HCT116 (cell line): ENCODE results near the gene IQCH. TPM values are rescaled to one million over a fixed set of nuclear protein-coding genes. Genes with fewer than 3 reads are reported as not detected.

Experiments
- ATAC-seq: fragments of 200-7000 bp; cut with Tn5 transposase; 2 replicates; pipeline ENCODE4 v1.9.1; 2020; ENCODE audit warnings: mild to moderate bottlenecking, moderate library complexity
- BruUV-seq: library from RNA; stranded (reverse); fragments of 400-500 nt; replicated peaks from 2 replicates; lab custom pipeline; 2021; lab: Mats Ljungman, UMichigan
- CTCF ChIA-PET: fragments of 300-600 bp; sonication (Branson Sonifier 250); formaldehyde crosslinking; loops from one replicate; lab custom pipeline; 2021; ENCODE audit warnings: antibody characterized with exemption; lab: Charles Lee
- POLR2A ChIA-PET: fragments of 300-600, 350-600 bp; sonication (Branson Sonifier 250); formaldehyde crosslinking; loops from one replicate; lab custom pipeline; 2021; ENCODE audit warnings: antibody characterized with exemption; lab: Charles Lee
- RAD21 ChIA-PET, 2 experiments: fragments of 300-600 bp; sonication (Branson Sonifier 250); formaldehyde crosslinking; loops; one replicate each; lab custom pipeline; 2023; ENCODE audit warnings: low total read pairs in 2 of 2; ENCODE audit not compliant: uncharacterized antibody in 2 of 2, unreplicated experiment in 2 of 2, low non-redundant PET in 1 of 2; lab: Charles Lee
- DNase-seq: peaks from one replicate; pipeline ENCODE4 v3.0.0-alpha.2; 2010; ENCODE audit warnings: low read depth, low spot score
- H2AFZ ChIP-seq: fragments of 200-600 bp; shearing (Covaris generic), sonication (generic); 2 replicates; pipeline ENCODE4 v1.6.1; 2017; ENCODE audit warnings: low read depth, mixed run types, mixed read lengths, antibody characterized with exemption, low read length; ENCODE audit not compliant: poor library complexity, severe bottlenecking
- H3K27ac ChIP-seq: 2 replicates; pipeline ENCODE4 v1.5.1; 2012; ENCODE audit warnings: low read depth, low read length
- H3K27me3 ChIP-seq: fragments of 200-600 bp; sonication (generic); 2 replicates; pipeline ENCODE4 v1.6.1; 2016; ENCODE audit warnings: mixed run types, low read length, mixed read lengths; ENCODE audit not compliant: insufficient read depth
- H3K36me3 ChIP-seq, 2 experiments: fragments of 200-500 bp in 1 of 2; fragments of 200-600 bp in 1 of 2; sonication (Bioruptor generic) in 1 of 2; sonication (generic) in 1 of 2; 2 replicates each; pipeline versions ENCODE4 v1.5.1 to v1.6.1; 2014 to 2016; ENCODE audit warnings: low read length in 2 of 2, inconsistent platforms in 1 of 2, mixed read lengths in 1 of 2, mixed run types in 1 of 2; ENCODE audit not compliant: insufficient read depth in 2 of 2, control insufficient read depth in 1 of 2
- H3K4me1 ChIP-seq, 2 experiments: fragments of 200-600 bp in 1 of 2; sonication (generic) in 1 of 2; 2 replicates each; pipeline versions ENCODE4 v1.5.1 to v1.6.1; 2012 to 2017; ENCODE audit warnings: low read length in 2 of 2, inconsistent platforms in 1 of 2, mild to moderate bottlenecking in 1 of 2, mixed read lengths in 1 of 2, mixed run types in 1 of 2, moderate library complexity in 1 of 2; ENCODE audit not compliant: insufficient read depth in 2 of 2, control insufficient read depth in 1 of 2
- H3K4me2 ChIP-seq: fragments of 200-600 bp; sonication (generic); 2 replicates; pipeline ENCODE4 v1.6.1; 2017; ENCODE audit warnings: mixed run types, low read length, mixed read lengths
- H3K4me3 ChIP-seq, 2 experiments: fragments of 200-600 bp in 1 of 2; sonication (generic) in 1 of 2; replicated peaks in 1 of 2; 2 replicates each; pipeline ENCODE4 v1.5.1; 2011 to 2016; ENCODE audit warnings: low read length in 2 of 2, control low read depth in 1 of 2, low read depth in 1 of 2, mild to moderate bottlenecking in 1 of 2, mixed read lengths in 1 of 2, mixed run types in 1 of 2
- H3K79me2 ChIP-seq: fragments of 200-600 bp; sonication (generic); 2 replicates; pipeline ENCODE4 v1.6.1; 2017; ENCODE audit warnings: mild to moderate bottlenecking, mixed run types, low read length, moderate library complexity, mixed read lengths; ENCODE audit not compliant: insufficient read depth
- H3K9ac ChIP-seq: fragments of 200-600 bp; sonication (generic); 2 replicates; pipeline ENCODE4 v1.6.1; 2016; ENCODE audit warnings: low read length, mixed read lengths
- H3K9me2 ChIP-seq: fragments of 200-600 bp; sonication (generic), shearing (Covaris generic); 2 replicates; pipeline ENCODE4 v1.6.1; 2017; ENCODE audit warnings: mixed run types, mild to moderate bottlenecking, moderate library complexity; ENCODE audit not compliant: insufficient read depth
- H3K9me3 ChIP-seq, 2 experiments: fragments of 200-500 bp in 1 of 2; fragments of 200-600 bp in 1 of 2; sonication (Bioruptor generic) in 1 of 2; sonication (generic) in 1 of 2; 2 replicates each; pipeline ENCODE4 v1.6.1; 2014 to 2017; ENCODE audit warnings: low read length in 2 of 2, mixed read lengths in 2 of 2, inconsistent platforms in 1 of 2, low read depth in 1 of 2, mild to moderate bottlenecking in 1 of 2, mixed run types in 1 of 2, moderate library complexity in 1 of 2; ENCODE audit not compliant: control insufficient read depth in 1 of 2, insufficient read depth in 1 of 2
- H4K20me1 ChIP-seq: fragments of 200-600 bp; sonication (generic), shearing (Covaris generic); 2 replicates; pipeline ENCODE4 v1.6.1; 2017; ENCODE audit warnings: mixed run types, mild to moderate bottlenecking, moderate library complexity; ENCODE audit not compliant: insufficient read depth
- ATF3 ChIP-seq: IDR thresholded peaks from 2 replicates; pipeline ENCODE4 v1.6.1; 2012
- CBX3 ChIP-seq: IDR thresholded peaks from 2 replicates; pipeline ENCODE4 v1.6.1; 2012; ENCODE audit warnings: low read depth
- EGR1 ChIP-seq: IDR thresholded peaks from 2 replicates; pipeline ENCODE4 v1.6.1; 2012; ENCODE audit warnings: low read depth
- ELF1 ChIP-seq: IDR thresholded peaks from 2 replicates; pipeline ENCODE4 v1.6.1; 2012; ENCODE audit warnings: low read depth, borderline replicate concordance
- EZH2 ChIP-seq: fragments of 200-600 bp; sonication (generic); IDR thresholded peaks from 2 replicates; pipeline ENCODE4 v1.6.1; 2017; ENCODE audit warnings: antibody characterized with exemption, mixed run types
- EZH2phosphoT487 ChIP-seq: fragments of 200-600 bp; IDR thresholded peaks from 2 replicates; pipeline ENCODE4 v1.6.1; 2018; ENCODE audit warnings: antibody characterized with exemption, borderline replicate concordance
- FOSL1 ChIP-seq: IDR thresholded peaks from 2 replicates; pipeline ENCODE4 v1.6.1; 2012; ENCODE audit warnings: low read depth
- JUND ChIP-seq: IDR thresholded peaks from 2 replicates; pipeline ENCODE4 v1.6.1; 2012
- POLR2A ChIP-seq: IDR thresholded peaks from 2 replicates; pipeline ENCODE4 v1.7.0; 2011; ENCODE audit warnings: borderline replicate concordance; ENCODE audit not compliant: insufficient read depth, insufficient read length; ENCODE audit errors: extremely low read depth
- POLR2AphosphoS5 ChIP-seq: IDR thresholded peaks from 2 replicates; pipeline ENCODE4 v1.6.1; 2011; ENCODE audit warnings: mild to moderate bottlenecking, low read depth, low read length, moderate library complexity
- RAD21 ChIP-seq: IDR thresholded peaks from 2 replicates; pipeline ENCODE4 v1.6.1; 2012; ENCODE audit warnings: low read depth, mild to moderate bottlenecking
- SIN3A ChIP-seq: IDR thresholded peaks from 2 replicates; pipeline ENCODE4 v1.6.1; 2012; ENCODE audit warnings: low read depth
- SP1 ChIP-seq: IDR thresholded peaks from 2 replicates; pipeline ENCODE4 v1.6.1; 2012; ENCODE audit warnings: low read depth
- SRF ChIP-seq: IDR thresholded peaks from 2 replicates; pipeline ENCODE4 v1.6.1; 2012; ENCODE audit warnings: low read depth
- YY1 ChIP-seq: IDR thresholded peaks from 2 replicates; pipeline ENCODE4 v1.6.1; 2011; ENCODE audit warnings: low read length, low read depth, moderate library complexity, mild to moderate bottlenecking; ENCODE audit not compliant: insufficient replicate concordance; ENCODE audit errors: extremely low read depth
- ZFX ChIP-seq: fragments of 450-650 bp; IDR thresholded peaks from 2 replicates; pipeline ENCODE4 v1.6.1; 2017
- ZNF274 ChIP-seq: fragments of 200-500 bp; sonication (Bioruptor generic); IDR thresholded peaks from 2 replicates; pipeline ENCODE4 v1.6.1; 2014; ENCODE audit warnings: mild to moderate bottlenecking, low read depth, low read length, inconsistent platforms
- intact Hi-C: fragments of 100-400 bp; cut with micrococcal nuclease; formaldehyde crosslinking; loops from 2 replicates; pipeline ENCODE4 v1.10.0; 2022
- total RNA-seq: library from RNA; stranded (reverse); gene quantifications from one replicate; pipeline ENCODE4 v1.2.1, GENCODE V29; 2021; ENCODE audit not compliant: unreplicated experiment
- TF ChIP-seq, protein P1 (sequence below), 3 experiments: fragments of 200-600 bp in 1 of 3; sonication (generic) in 1 of 3; IDR thresholded peaks in 2 of 3; conservative IDR thresholded peaks in 1 of 3; 2 replicates each; pipeline ENCODE4 v1.5.1; 2012 to 2017; ENCODE audit warnings: low read depth in 2 of 3, low read length in 2 of 3, antibody characterized with exemption in 1 of 3, borderline replicate concordance in 1 of 3, control low read depth in 1 of 3, mild to moderate bottlenecking in 1 of 3, mixed read lengths in 1 of 3, mixed run types in 1 of 3, moderate library complexity in 1 of 3; ENCODE audit not compliant: insufficient read depth in 1 of 3
- TF ChIP-seq, protein P2 (sequence below): IDR thresholded peaks from 2 replicates; pipeline ENCODE4 v1.6.1; 2012
- TF ChIP-seq, protein P3 (sequence below): IDR thresholded peaks from 2 replicates; pipeline ENCODE4 v1.6.1; 2012; ENCODE audit warnings: low read depth

IQCH gene
- total RNA-seq, 1 experiment from 2014 or later: 4.6 TPM

GRCh38 chr15:67329984-67330733 is 75.6 kb downstream of the IQCH start:
- no peaks in the 10 kb centered on the region for H4K20me1 ChIP-seq
- H3K9me3 ChIP-seq: no peaks in the 10 kb centered on the region
- H2AFZ ChIP-seq: no peak overlapping the region
- H3K9ac ChIP-seq: no peak overlapping the region
- no peak for ATAC-seq
- H3K9me2 ChIP-seq: no peaks in the 10 kb centered on the region
- no peaks in the 10 kb centered on the region for H3K79me2 ChIP-seq
- ChIA-PET RAD21 (no interaction called here), CTCF (interaction anchor here (1.2 kb wide), 1 partner anchor 384 kb away, joined by 3 read pairs; no protein-coding TSS in a partner anchor), POLR2A (no interaction called here)
- no peak for DNase-seq
- H3K4me1 ChIP-seq: no peaks in the 10 kb centered on the region
- intact Hi-C loops: no loop called here
- no peak overlapping the region for H3K27ac ChIP-seq
- H3K4me3 ChIP-seq: no peak overlapping the region
- no peaks in the 10 kb centered on the region for H3K27me3 ChIP-seq
- no peaks in the 10 kb centered on the region for H3K36me3 ChIP-seq
- H3K4me2 ChIP-seq: no peak overlapping the region
- TF ChIP-seq, protein P1, sequence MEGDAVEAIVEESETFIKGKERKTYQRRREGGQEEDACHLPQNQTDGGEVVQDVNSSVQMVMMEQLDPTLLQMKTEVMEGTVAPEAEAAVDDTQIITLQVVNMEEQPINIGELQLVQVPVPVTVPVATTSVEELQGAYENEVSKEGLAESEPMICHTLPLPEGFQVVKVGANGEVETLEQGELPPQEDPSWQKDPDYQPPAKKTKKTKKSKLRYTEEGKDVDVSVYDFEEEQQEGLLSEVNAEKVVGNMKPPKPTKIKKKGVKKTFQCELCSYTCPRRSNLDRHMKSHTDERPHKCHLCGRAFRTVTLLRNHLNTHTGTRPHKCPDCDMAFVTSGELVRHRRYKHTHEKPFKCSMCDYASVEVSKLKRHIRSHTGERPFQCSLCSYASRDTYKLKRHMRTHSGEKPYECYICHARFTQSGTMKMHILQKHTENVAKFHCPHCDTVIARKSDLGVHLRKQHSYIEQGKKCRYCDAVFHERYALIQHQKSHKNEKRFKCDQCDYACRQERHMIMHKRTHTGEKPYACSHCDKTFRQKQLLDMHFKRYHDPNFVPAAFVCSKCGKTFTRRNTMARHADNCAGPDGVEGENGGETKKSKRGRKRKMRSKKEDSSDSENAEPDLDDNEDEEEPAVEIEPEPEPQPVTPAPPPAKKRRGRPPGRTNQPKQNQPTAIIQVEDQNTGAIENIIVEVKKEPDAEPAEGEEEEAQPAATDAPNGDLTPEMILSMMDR (IDR thresholded peaks at IDR 0.05 in 2 of 3, conservative IDR thresholded peaks at IDR 0.05 in 1 of 3; ENCODE audit: borderline replicate concordance in 1 of 3, insufficient read depth in 1 of 3, low read depth in 2 of 3, low read length in 2 of 3): no peak
- TF ChIP-seq ATF3: no peak
- TF ChIP-seq SIN3A: no peak
- TF ChIP-seq FOSL1: no peak
- no peak for TF ChIP-seq EGR1
- TF ChIP-seq, protein P2, sequence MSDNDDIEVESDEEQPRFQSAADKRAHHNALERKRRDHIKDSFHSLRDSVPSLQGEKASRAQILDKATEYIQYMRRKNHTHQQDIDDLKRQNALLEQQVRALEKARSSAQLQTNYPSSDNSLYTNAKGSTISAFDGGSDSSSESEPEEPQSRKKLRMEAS: no peak
- TF ChIP-seq ZNF274: no peak
- TF ChIP-seq SP1: no peak
- TF ChIP-seq POLR2AphosphoS5: no peak
- TF ChIP-seq ZFX: no peak
- TF ChIP-seq CBX3: no peak
- no peak for TF ChIP-seq EZH2
- TF ChIP-seq EZH2phosphoT487: no peak
- TF ChIP-seq JUND: no peak
- no peak for TF ChIP-seq RAD21
- TF ChIP-seq YY1: no peak
- TF ChIP-seq, protein P3, sequence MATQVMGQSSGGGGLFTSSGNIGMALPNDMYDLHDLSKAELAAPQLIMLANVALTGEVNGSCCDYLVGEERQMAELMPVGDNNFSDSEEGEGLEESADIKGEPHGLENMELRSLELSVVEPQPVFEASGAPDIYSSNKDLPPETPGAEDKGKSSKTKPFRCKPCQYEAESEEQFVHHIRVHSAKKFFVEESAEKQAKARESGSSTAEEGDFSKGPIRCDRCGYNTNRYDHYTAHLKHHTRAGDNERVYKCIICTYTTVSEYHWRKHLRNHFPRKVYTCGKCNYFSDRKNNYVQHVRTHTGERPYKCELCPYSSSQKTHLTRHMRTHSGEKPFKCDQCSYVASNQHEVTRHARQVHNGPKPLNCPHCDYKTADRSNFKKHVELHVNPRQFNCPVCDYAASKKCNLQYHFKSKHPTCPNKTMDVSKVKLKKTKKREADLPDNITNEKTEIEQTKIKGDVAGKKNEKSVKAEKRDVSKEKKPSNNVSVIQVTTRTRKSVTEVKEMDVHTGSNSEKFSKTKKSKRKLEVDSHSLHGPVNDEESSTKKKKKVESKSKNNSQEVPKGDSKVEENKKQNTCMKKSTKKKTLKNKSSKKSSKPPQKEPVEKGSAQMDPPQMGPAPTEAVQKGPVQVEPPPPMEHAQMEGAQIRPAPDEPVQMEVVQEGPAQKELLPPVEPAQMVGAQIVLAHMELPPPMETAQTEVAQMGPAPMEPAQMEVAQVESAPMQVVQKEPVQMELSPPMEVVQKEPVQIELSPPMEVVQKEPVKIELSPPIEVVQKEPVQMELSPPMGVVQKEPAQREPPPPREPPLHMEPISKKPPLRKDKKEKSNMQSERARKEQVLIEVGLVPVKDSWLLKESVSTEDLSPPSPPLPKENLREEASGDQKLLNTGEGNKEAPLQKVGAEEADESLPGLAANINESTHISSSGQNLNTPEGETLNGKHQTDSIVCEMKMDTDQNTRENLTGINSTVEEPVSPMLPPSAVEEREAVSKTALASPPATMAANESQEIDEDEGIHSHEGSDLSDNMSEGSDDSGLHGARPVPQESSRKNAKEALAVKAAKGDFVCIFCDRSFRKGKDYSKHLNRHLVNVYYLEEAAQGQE: no peak
- TF ChIP-seq ELF1: no peak
- no peak for TF ChIP-seq SRF
- no peak for TF ChIP-seq POLR2A
- no TSS peak for BruUV-seq
